OCI-LY3 (cell line): ENCODE data around the gene NUDT2.

Experiments
- H2AFZ ChIP-seq: fragments of 200-600, 300-600 bp; shearing (Covaris generic); 2 replicates; pipeline ENCODE4 v1.6.0; 2014; ENCODE audit warnings: antibody characterized with exemption, low read depth, low read length
- H3K27ac ChIP-seq: fragments of 200-600, 300-600 bp; sonication (generic); 2 replicates; pipeline ENCODE4 v1.5.1; 2014; ENCODE audit warnings: mild to moderate bottlenecking, low read length, moderate library complexity, mixed read lengths
- H3K27me3 ChIP-seq: fragments of 200-600, 300-600 bp; sonication (generic); 2 replicates; pipeline ENCODE4 v1.6.1; 2014; ENCODE audit warnings: low read depth, low read length, mixed read lengths
- H3K36me3 ChIP-seq: fragments of 200-600, 300-600 bp; sonication (generic); replicated peaks from 2 replicates; pipeline ENCODE3; 2014; ENCODE audit warnings: low read depth, low read length, mixed read lengths
- H3K4me1 ChIP-seq: fragments of 300-600, 200-600 bp; sonication (generic); 2 replicates; pipeline ENCODE4 v1.6.1; 2014; ENCODE audit warnings: low read length, mixed read lengths
- H3K4me2 ChIP-seq: fragments of 200-600, 300-600 bp; sonication (generic); 2 replicates; pipeline ENCODE4 v1.6.1; 2014; ENCODE audit warnings: low read length, mixed read lengths
- H3K4me3 ChIP-seq: fragments of 300-600, 200-600 bp; sonication (generic); 2 replicates; pipeline ENCODE4 v1.5.1; 2014; ENCODE audit warnings: antibody characterized with exemption, mild to moderate bottlenecking, low read length, moderate library complexity
- H3K79me2 ChIP-seq: fragments of 300-600, 200-600 bp; shearing (Covaris generic); 2 replicates; pipeline ENCODE4 v1.6.1; 2014; ENCODE audit warnings: mild to moderate bottlenecking, low read length, mixed read lengths
- H3K9ac ChIP-seq: fragments of 300-600, 200-600 bp; shearing (Covaris generic); 2 replicates; pipeline ENCODE4 v1.6.0; 2014; ENCODE audit warnings: mild to moderate bottlenecking, low read length, moderate library complexity
- H3K9me3 ChIP-seq: fragments of 200-600, 300-600 bp; shearing (Covaris generic); 2 replicates; pipeline ENCODE4 v1.6.1; 2014; ENCODE audit warnings: low read length, mixed read lengths; ENCODE audit not compliant: insufficient read depth
- H4K20me1 ChIP-seq: fragments of 200-600, 300-600 bp; sonication (generic); 2 replicates; pipeline ENCODE4 v1.6.1; 2016; ENCODE audit warnings: low read length, mixed read lengths; ENCODE audit not compliant: insufficient read depth
- EZH2phosphoT487 ChIP-seq: fragments of 200-600 bp; shearing (Covaris generic); IDR thresholded peaks from 2 replicates; pipeline ENCODE4 v1.6.1; 2018; ENCODE audit warnings: antibody characterized with exemption, mixed run types, low read depth
- TF ChIP-seq, protein P1 (sequence below): fragments of 200-600, 300-600 bp; sonication (generic); IDR thresholded peaks from 2 replicates; pipeline ENCODE4 v1.5.1; 2014; ENCODE audit warnings: antibody characterized with exemption, low read length, low read depth

Gene NUDT2

DNA sequence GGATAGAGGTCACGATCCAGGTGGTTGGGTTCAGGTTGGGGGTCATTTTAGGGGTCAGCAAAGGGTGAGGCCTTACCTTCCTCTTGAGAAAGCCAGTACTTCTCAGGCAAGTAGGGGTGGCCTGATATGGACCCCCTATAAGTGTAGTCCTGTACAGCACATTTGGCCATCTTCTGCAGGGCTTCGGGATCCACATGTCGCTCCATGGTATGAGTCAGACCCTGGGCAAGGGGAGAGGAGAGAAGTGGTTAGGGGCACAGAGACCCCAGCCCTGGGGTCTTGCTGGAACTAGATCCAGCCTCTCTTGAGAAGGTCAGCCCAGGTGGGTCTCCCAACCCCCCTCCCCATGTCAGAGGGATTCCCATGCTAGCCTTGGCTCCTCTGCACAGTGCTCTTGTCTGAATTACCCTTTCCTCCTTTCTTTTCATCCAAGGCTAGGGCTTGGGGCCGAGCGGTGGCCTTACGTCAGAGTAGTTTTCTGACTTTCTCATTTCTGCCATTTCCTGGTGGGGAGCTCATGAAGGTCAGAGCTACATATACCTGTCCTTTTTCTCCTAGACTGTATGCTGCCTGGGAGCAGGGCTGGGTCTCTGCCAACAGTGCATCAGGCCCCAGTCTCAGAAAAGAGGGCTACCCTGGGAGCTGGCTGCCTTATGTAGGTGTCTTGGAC, 56.3 kb downstream of the NUDT2 start:
- no peak overlapping the region for H3K4me2 ChIP-seq
- no peaks in the 10 kb centered on the region for H3K9me3 ChIP-seq
- peaks cover 12% of the 10 kb centered on the region for H3K27me3 ChIP-seq
- TF ChIP-seq, protein P1, sequence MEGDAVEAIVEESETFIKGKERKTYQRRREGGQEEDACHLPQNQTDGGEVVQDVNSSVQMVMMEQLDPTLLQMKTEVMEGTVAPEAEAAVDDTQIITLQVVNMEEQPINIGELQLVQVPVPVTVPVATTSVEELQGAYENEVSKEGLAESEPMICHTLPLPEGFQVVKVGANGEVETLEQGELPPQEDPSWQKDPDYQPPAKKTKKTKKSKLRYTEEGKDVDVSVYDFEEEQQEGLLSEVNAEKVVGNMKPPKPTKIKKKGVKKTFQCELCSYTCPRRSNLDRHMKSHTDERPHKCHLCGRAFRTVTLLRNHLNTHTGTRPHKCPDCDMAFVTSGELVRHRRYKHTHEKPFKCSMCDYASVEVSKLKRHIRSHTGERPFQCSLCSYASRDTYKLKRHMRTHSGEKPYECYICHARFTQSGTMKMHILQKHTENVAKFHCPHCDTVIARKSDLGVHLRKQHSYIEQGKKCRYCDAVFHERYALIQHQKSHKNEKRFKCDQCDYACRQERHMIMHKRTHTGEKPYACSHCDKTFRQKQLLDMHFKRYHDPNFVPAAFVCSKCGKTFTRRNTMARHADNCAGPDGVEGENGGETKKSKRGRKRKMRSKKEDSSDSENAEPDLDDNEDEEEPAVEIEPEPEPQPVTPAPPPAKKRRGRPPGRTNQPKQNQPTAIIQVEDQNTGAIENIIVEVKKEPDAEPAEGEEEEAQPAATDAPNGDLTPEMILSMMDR: no peak
- no peak for TF ChIP-seq EZH2phosphoT487
- H3K4me1 ChIP-seq: 0 out of 2 replicates have a peak, but pooled peaks cover 5% of the 10 kb centered on the region
- no peaks in the 10 kb centered on the region for H4K20me1 ChIP-seq
- H2AFZ ChIP-seq: no peak overlapping the region
- H3K9ac ChIP-seq: no peak overlapping the region
- H3K36me3 ChIP-seq: no peaks in the 10 kb centered on the region
- H3K79me2 ChIP-seq: no peaks in the 10 kb centered on the region
- H3K4me3 ChIP-seq: no peak overlapping the region
- H3K27ac ChIP-seq: no peak overlapping the region

DNA sequence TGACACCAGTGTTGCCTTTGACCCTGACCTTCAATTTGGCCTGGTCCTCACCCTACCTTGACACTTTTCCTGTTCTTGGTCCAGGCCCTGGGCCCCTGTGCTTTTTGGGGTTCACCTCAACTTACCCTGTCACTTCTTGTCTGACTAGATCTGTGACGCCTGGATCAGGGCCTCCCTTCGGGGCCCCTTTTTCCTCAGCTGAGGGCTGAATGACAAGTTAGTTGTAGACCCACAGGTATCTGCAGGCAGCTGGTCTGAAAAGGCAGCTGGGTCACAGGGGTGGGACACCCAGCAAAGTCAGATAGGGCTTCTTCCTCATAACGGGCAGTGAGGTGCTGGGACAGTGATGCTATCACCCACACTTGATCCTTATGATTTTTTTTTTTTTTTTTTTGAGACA, 57.3 kb downstream of the NUDT2 start:
- TF ChIP-seq, protein P1: no peak
- no peak for TF ChIP-seq EZH2phosphoT487
- no peak overlapping the region for H3K4me3 ChIP-seq
- H2AFZ ChIP-seq: no peak overlapping the region
- H3K4me2 ChIP-seq: no peak overlapping the region
- 0 out of 2 replicates have a peak, but pooled peaks cover 2% of the 10 kb centered on the region for H3K4me1 ChIP-seq
- peaks cover 14% of the 10 kb centered on the region for H3K27me3 ChIP-seq
- H3K9ac ChIP-seq: no peak overlapping the region
- no peaks in the 10 kb centered on the region for H3K9me3 ChIP-seq
- H3K36me3 ChIP-seq: no peaks in the 10 kb centered on the region
- no peaks in the 10 kb centered on the region for H4K20me1 ChIP-seq
- no peaks in the 10 kb centered on the region for H3K79me2 ChIP-seq
- no peak overlapping the region for H3K27ac ChIP-seq

DNA sequence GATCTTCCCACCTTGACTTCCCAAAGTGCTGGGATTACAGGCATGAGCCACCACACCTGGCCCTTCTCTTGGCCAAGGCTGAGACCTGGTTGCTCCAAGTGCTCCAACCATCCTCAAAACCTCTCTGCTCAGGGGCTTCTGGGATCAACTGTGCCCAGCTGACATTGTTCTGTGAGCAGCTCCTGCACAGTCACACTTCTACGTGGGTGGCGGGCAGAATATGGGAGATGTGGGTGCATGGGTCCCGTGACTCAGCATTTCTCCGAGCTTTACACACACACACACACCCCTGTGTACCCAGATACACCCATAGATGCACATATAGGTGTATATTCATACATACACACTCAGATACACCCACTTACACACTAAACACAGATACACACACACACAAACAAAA, 57.9 kb downstream of the NUDT2 start:
- H3K4me3 ChIP-seq: no peak overlapping the region
- no peaks in the 10 kb centered on the region for H3K36me3 ChIP-seq
- H2AFZ ChIP-seq: 0 out of 2 replicates have a peak overlapping the region, but pooled peaks have one; percentile 3
- no peak overlapping the region for H3K27ac ChIP-seq
- no peak overlapping the region for H3K4me2 ChIP-seq
- H3K27me3 ChIP-seq: peaks cover 12% of the 10 kb centered on the region; the same call in 1 of the 2 replicates
- no peak for TF ChIP-seq EZH2phosphoT487
- TF ChIP-seq, protein P1: no peak
- no peaks in the 10 kb centered on the region for H4K20me1 ChIP-seq
- no peaks in the 10 kb centered on the region for H3K9me3 ChIP-seq
- H3K79me2 ChIP-seq: no peaks in the 10 kb centered on the region
- H3K4me1 ChIP-seq: 0 out of 2 replicates have a peak, but pooled peaks cover 2% of the 10 kb centered on the region
- no peak overlapping the region for H3K9ac ChIP-seq

DNA sequence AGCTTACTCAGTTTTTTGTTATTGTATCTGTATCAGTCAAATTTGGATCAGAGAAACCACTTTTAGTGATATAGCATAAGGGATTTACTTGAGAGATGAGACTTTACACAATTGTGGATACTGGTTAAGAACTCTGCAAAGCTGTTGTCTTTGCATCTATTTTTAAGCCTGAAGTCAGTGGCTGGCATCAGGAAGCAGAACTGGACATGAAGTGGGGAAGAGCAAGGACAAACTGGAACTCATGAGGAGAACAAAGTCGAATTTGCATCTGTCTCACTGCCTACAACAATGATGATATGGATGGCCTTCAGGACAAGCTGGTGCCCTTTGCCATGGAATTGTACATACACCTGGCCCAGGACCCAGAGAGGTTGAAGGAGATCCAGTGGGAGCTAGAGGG, 63.1 kb downstream of the NUDT2 start:
- Histone ChIP-seq H3K4me3 (no peak overlapping the region), H3K79me2 (no peaks in the 10 kb centered on the region), H2AFZ (no peak overlapping the region), H3K27ac (no peak overlapping the region), H3K27me3 (peaks cover 12% of the 10 kb centered on the region; the same call in 1 of the 2 replicates), H3K4me2 (no peak overlapping the region), H3K9me3 (no peaks in the 10 kb centered on the region), H3K4me1 (no peaks in the 10 kb centered on the region), H3K36me3 (no peaks in the 10 kb centered on the region), H4K20me1 (no peaks in the 10 kb centered on the region), H3K9ac (no peak overlapping the region)
- TF ChIP-seq, protein P1: no peak
- no peak for TF ChIP-seq EZH2phosphoT487
